Breast epithelium (tissue), 3 donors: ENCODE measurements around the gene LYPD3.

Source experiments
- POLR2A ChIP-seq: fragments of 450-650 bp; IDR thresholded peaks from one replicate; pipeline ENCODE4 v1.6.1; 2016; ENCODE audit warnings: antibody characterized with exemption, mild to moderate bottlenecking, moderate library complexity
- POLR2AphosphoS5 ChIP-seq, 3 donors: sonication (generic); formaldehyde crosslinking; IDR thresholded peaks; one replicate each; pipeline ENCODE4 v1.6.1; 2017; ENCODE audit warnings: antibody characterized with exemption in 3 of 3
- TF ChIP-seq, protein P1 (sequence below), 3 donors: fragments of 450-650 bp; IDR thresholded peaks; one replicate each; pipeline ENCODE4 v1.5.1; 2016 to 2017; ENCODE audit warnings: antibody characterized with exemption in 3 of 3, mild to moderate bottlenecking in 3 of 3, moderate library complexity in 3 of 3

- TF ChIP-seq, protein P1, sequence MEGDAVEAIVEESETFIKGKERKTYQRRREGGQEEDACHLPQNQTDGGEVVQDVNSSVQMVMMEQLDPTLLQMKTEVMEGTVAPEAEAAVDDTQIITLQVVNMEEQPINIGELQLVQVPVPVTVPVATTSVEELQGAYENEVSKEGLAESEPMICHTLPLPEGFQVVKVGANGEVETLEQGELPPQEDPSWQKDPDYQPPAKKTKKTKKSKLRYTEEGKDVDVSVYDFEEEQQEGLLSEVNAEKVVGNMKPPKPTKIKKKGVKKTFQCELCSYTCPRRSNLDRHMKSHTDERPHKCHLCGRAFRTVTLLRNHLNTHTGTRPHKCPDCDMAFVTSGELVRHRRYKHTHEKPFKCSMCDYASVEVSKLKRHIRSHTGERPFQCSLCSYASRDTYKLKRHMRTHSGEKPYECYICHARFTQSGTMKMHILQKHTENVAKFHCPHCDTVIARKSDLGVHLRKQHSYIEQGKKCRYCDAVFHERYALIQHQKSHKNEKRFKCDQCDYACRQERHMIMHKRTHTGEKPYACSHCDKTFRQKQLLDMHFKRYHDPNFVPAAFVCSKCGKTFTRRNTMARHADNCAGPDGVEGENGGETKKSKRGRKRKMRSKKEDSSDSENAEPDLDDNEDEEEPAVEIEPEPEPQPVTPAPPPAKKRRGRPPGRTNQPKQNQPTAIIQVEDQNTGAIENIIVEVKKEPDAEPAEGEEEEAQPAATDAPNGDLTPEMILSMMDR (IDR thresholded peaks at IDR 0.05): no peak
- no peak for TF ChIP-seq POLR2A
- no peak for TF ChIP-seq POLR2AphosphoS5 (IDR thresholded peaks at IDR 0.05)
Observed at GRCh38 chr19:43483281-43483680, 17.9 kb upstream of the LYPD3 start.
